Adrenal gland (tissue), 5 donors: Measurements from ENCODE around the gene EGFLAM.

Experiments used
- CTCF ChIP-seq, 6 experiments: fragments of 450-650 bp in 4 of 6; fragments of 200-600 bp in 2 of 6; sonication (generic) in 1 of 6; IDR thresholded peaks; 1 replicate in 5 of 6; 2 replicates in 1 of 6; pipeline versions ENCODE4 v1.5.1 to v1.8.0; 2016 to 2021; ENCODE audit warnings: antibody characterized with exemption in 6 of 6, mild to moderate bottlenecking in 2 of 6, moderate library complexity in 1 of 6
- POLR2A ChIP-seq, 2 donors: fragments of 450-650 bp; IDR thresholded peaks; one replicate each; pipeline ENCODE4 v1.6.1; 2017; ENCODE audit warnings: antibody characterized with exemption in 2 of 2, mild to moderate bottlenecking in 2 of 2, moderate library complexity in 1 of 2
- donor health status: DM: no; HTN: no; CAD: no.

GRCh38 chr5:38342261-38342660, 83.9 kb downstream of the EGFLAM start:
- TF ChIP-seq CTCF (IDR thresholded peaks at IDR 0.05) (no peak), POLR2A (IDR thresholded peaks at IDR 0.05) (no peak)
